ENCODE results near the gene RPS6KA2. TPM values are rescaled to one million over a fixed set of nuclear protein-coding genes. Genes with fewer than 3 reads are reported as not detected.
"Not testable (repeated sequence)": the region's sequence is repeated elsewhere in the genome, so short reads cannot be mapped to it uniquely, and the experiment has no call there.

The RPS6KA2 gene
- total RNA-seq, 3 donors from 2014 or later, result 23.7 to 124 (median 56.4) TPM

DNA sequence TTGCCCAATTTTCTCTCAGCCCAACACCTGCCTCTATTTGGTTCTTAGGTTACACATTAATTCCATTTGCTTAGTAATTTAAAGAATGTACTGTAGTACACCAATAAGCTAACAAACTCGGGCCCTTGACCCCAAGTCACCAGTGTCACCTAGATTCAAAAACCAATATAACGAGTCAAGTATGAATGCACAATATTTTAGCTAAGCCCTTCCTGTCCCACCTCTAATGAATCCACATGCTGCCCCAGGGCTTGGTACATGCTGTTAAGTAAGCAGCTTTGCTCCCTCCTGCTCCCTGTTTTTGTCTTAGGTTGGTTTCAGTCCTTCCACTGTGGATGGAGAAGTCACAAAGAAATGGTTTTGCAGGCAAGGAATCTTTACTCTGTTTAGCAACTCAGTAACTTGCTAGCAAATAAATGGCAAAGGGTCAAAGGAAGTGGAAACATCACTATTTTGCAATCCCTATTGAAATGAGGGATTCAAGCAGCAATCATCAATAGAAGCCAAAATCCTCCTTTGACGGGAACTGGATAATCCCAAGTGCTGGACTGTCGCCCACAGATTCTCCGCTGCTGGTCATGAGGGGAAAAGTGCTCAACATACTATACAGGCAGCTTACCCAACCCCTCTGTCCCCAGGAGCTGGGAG is 239.3 kb downstream of the RPS6KA2 start:
- Histone ChIP-seq H3K4me3 (no peak overlapping the region), H3K4me1 (no peaks in the 10 kb centered on the region), H3K36me3 (no peaks in the 10 kb centered on the region), H3K27me3 (no peaks in the 10 kb centered on the region), H3K9me3 (no peaks in the 10 kb centered on the region), H3K27ac (peak overlapping the region in 1 of 2 donors; percentile 29)
- intact Hi-C loops (cut with DNase I; ENCODE audit: low total_unique reads), result no loop called here
- DNase-seq (ENCODE audit: low spot score in 2 of 2), result no peak
- TF ChIP-seq POLR2AphosphoS5 (IDR thresholded peaks at IDR 0.05) (no peak), POLR2A (IDR thresholded peaks at IDR 0.05) (no peak)
- TF ChIP-seq, protein P1, sequence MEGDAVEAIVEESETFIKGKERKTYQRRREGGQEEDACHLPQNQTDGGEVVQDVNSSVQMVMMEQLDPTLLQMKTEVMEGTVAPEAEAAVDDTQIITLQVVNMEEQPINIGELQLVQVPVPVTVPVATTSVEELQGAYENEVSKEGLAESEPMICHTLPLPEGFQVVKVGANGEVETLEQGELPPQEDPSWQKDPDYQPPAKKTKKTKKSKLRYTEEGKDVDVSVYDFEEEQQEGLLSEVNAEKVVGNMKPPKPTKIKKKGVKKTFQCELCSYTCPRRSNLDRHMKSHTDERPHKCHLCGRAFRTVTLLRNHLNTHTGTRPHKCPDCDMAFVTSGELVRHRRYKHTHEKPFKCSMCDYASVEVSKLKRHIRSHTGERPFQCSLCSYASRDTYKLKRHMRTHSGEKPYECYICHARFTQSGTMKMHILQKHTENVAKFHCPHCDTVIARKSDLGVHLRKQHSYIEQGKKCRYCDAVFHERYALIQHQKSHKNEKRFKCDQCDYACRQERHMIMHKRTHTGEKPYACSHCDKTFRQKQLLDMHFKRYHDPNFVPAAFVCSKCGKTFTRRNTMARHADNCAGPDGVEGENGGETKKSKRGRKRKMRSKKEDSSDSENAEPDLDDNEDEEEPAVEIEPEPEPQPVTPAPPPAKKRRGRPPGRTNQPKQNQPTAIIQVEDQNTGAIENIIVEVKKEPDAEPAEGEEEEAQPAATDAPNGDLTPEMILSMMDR (IDR thresholded peaks at IDR 0.05), result no peak

DNA sequence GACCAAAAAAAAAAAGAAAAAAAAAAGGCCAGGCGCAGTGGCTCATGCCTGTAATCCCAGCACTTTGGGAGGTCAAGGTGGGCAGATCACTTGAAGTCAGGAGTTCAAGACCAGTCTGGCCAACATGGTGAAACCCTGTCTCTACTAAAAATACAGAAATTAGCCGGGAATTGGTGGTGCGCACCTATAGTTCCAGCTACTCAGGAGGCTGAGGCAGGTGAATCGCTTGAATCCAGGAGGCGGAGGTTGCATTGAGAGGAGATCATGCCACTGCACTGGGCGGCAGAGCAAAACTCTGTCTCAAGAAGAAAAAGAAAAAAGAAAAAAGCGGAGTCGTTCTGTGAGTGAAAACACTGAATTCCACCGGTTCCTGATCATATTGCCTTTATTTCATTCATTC is 240.0 kb downstream of the RPS6KA2 start:
- H3K9me3 ChIP-seq; H3K27me3 ChIP-seq; H3K36me3 ChIP-seq; H3K4me3 ChIP-seq; DNase-seq (ENCODE audit: low spot score in 2 of 2); intact Hi-C loops (cut with DNase I; ENCODE audit: low total_unique reads); H3K4me1 ChIP-seq; H3K27ac ChIP-seq: not testable (repeated sequence)

DNA sequence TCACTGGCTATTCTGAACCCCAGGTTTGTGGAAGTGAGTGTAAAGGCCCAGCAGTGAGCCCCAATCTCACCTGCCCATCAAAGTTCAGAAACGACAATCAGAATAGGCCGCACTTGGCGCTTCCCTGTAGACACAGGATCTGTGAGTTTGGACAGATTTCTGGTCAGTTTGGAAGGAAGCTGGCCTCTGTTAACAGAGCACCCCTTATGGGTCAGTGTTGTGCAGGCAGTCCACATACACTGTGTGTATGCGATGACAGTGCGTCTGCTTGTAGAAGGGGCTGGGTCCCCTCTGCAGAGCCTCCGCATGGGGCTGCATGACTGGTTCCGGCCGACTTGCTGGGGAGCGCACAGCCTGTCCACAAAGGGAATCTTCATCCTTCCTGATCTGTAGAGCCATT is 240.9 kb downstream of the RPS6KA2 start:
- H3K4me1 ChIP-seq, result no peaks in the 10 kb centered on the region

DNA sequence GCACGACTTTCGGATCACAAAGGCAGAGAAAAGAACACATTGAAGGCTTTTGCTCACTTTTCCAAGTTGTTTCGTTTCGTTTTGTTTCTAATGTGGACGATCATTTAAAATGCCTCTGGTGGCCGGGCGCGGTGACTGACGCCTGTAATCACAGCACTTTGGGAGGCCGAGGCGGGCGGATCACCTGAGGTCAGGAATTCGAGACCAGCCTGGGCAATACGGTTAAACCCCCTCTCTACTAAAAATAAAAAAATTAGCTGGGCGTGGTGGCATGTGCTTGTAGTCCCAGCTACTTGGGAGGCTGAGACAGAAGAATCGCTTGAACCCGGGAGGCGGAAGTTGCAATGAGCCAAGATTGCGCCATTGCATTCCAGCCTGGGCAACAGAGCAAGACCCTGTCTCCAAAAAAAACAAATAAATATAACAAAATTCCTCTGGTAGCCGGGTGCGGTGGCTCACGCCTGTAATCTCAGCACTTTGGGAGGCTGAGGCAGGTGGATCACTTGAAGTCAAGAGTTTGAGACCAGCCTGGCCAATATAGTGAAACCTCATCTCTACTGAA is 243.2 kb downstream of the RPS6KA2 start:
- intact Hi-C loops (cut with DNase I; ENCODE audit: low total_unique reads); H3K27me3 ChIP-seq; H3K9me3 ChIP-seq; H3K36me3 ChIP-seq; H3K4me1 ChIP-seq: not testable (repeated sequence)
- H3K27ac ChIP-seq, result peak overlapping the region; percentile 95
- peak overlapping the region; percentile 81 to 96 (median 95) for H3K4me3 ChIP-seq
- peak in 1 of 2 donors; percentile 23 for DNase-seq (ENCODE audit: low spot score in 2 of 2)
- TF ChIP-seq, protein P1 (IDR thresholded peaks at IDR 0.05), result peak in 1 of 3 donors; percentile 43

More for the DNA sequence above, 240.9 kb downstream of the RPS6KA2 start:
- Histone ChIP-seq H3K4me3 (no peak overlapping the region), H3K9me3 (no peaks in the 10 kb centered on the region), H3K27me3 (no peaks in the 10 kb centered on the region), H3K36me3 (no peaks in the 10 kb centered on the region), H3K27ac (no peak overlapping the region)
- TF ChIP-seq POLR2AphosphoS5 (IDR thresholded peaks at IDR 0.05) (no peak), POLR2A (IDR thresholded peaks at IDR 0.05) (no peak)
- TF ChIP-seq, protein P1 (IDR thresholded peaks at IDR 0.05), result no peak
- intact Hi-C loops (cut with DNase I; ENCODE audit: low total_unique reads), result no loop called here
- no peak for DNase-seq (ENCODE audit: low spot score in 2 of 2)

DNA sequence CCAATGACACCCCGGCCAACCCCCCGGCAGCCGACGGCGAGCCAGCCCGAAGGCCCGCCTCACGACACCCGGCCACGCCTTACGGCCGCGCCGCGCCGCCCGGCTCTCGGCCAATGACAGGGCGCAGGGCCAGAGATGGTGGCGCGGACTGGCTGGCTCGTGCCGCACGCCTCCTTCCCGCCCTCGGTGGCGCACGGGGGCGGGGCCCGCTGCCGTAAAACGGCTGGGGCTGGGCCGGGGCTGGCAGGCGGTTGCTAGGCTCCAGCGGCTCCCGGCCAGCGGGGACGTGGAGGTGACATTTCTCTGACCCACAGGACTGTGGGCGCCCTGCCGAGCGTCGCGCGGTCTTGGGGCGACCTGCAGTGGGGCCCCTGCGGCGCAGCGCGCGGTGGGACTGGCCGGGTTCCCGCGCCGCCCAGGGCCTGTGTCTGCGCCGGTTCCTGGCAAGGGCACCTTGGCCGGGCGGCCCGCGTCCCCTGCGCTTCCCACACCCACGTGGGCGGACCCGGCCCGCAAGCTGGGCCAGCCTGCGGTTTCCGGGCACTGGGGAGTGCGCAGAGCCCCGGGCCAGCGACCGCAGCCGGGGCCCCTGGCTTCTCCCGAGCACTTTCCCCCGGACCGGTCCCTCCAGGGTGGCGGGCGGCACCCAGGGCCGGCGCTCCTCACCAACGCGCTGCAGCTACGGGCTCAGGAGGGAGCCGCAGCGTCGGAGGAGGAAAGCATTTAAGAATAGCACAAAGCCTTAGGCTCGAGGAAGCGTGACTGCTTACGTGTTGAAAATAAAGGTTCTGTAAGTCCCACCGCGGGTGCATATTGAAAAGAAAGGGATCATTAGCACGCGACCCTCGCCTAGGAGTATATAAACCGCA is 243.9 kb downstream of the RPS6KA2 start, which contains the start of gene MPC1:
Gene MPC1 (minus strand): TSS at position 8 of the 869 bp plus-strand sequence. CDS start 64 bp downstream, outside the sequence.
- Histone ChIP-seq H3K36me3 (no peaks in the 10 kb centered on the region), H3K4me1 (no peaks in the 10 kb centered on the region), H3K9me3 (no peaks in the 10 kb centered on the region), H3K4me3 (peak within 1 kb of the TSS; percentile 81 to 96 (median 95)), H3K27me3 (no peaks in the 10 kb centered on the region), H3K27ac (peak within 1 kb of the TSS; percentile 95)
- DNase-seq (ENCODE audit: low spot score in 2 of 2), result peak; percentile 94 to 95
- TF ChIP-seq POLR2A (IDR thresholded peaks at IDR 0.05) (peak; percentile 34), POLR2AphosphoS5 (IDR thresholded peaks at IDR 0.05) (peak; percentile 24 to 90 (median 63))
- TF ChIP-seq, protein P1 (IDR thresholded peaks at IDR 0.05), result no peak
- intact Hi-C loops (cut with DNase I; ENCODE audit: low total_unique reads), result no loop called here

All from breast epithelium (tissue), 4 donors.